ENCODE measurements around the gene NALCN. TPM values are rescaled to one million over a fixed set of nuclear protein-coding genes. Genes with fewer than 3 reads are reported as not detected.

NALCN gene
- total and polyA plus RNA-seq, 10 of the 15 experiments (the other 5 are each of a cell fraction or from before 2014, with no cell fraction given), result under 0.01 TPM; not detected in 9

GRCh38 chr13:101116826-101117225, 299.5 kb downstream of the NALCN start (continued):
- TF ChIP-seq ZNF592 (IDR thresholded peaks at IDR 0.05) (no peak), POLR2AphosphoS2 (IDR thresholded peaks at IDR 0.05; ENCODE audit: low read depth, low read length) (no peak), PAX8 (IDR thresholded peaks at IDR 0.05) (no peak), WRNIP1 (IDR thresholded peaks at IDR 0.05; ENCODE audit: borderline replicate concordance, low read depth, low read length) (no peak)

- Histone ChIP-seq H3K36me3 (ENCODE audit: control insufficient read depth in 2 of 2, insufficient read depth in 2 of 2, low read length in 1 of 2) (no peaks in the 10 kb centered on the region), H3K4me3 (no peak overlapping the region), H3K9me3 (replicated peaks; ENCODE audit: control insufficient read depth, insufficient read depth, low read length) (no peaks in the 10 kb centered on the region), H3K27me3 (replicated peaks in 1 of 2; ENCODE audit: control insufficient read depth in 2 of 2, insufficient read depth in 2 of 2, low read length in 1 of 2) (no peaks in the 10 kb centered on the region; a peak in 1 of 4 replicates), H3K79me2 (ENCODE audit: control insufficient read depth, insufficient read depth, low read length) (no peaks in the 10 kb centered on the region), H3K27ac (ENCODE audit: control insufficient read depth, insufficient read depth) (no peak overlapping the region), H3K9ac (ENCODE audit: control insufficient read depth, insufficient read depth, low read length) (no peak overlapping the region), H3K4me2 (ENCODE audit: control insufficient read depth, insufficient read depth) (no peak overlapping the region), H2AFZ (ENCODE audit: control insufficient read depth, low read depth, low read length) (no peak overlapping the region), H4K20me1 (ENCODE audit: control insufficient read depth, insufficient read depth) (no peaks in the 10 kb centered on the region), H3K4me1 (ENCODE audit: control insufficient read depth, insufficient read depth, low read length) (no peaks in the 10 kb centered on the region)
- in situ Hi-C loops (cut with MboI), result no loop called here
- DNase-seq (ENCODE audit: low read depth, low spot score), result no peak
- no peak for FAIRE-seq
- SMC1A ChIA-PET (ENCODE audit: uncharacterized antibody, unreplicated experiment), result no interaction called here
- TF ChIP-seq ZBTB33 (IDR thresholded peaks at IDR 0.05), result no peak
- TF ChIP-seq CREB1 (IDR thresholded peaks at IDR 0.05; ENCODE audit: low read depth), result no peak
- TF ChIP-seq YY1 (IDR thresholded peaks at IDR 0.05; ENCODE audit: low read depth, low read length), result no peak
- TF ChIP-seq ZBTB4 (CRISPR knock-in tag; IDR thresholded peaks at IDR 0.05), result no peak
- TF ChIP-seq CHD4 (IDR thresholded peaks at IDR 0.05), result no peak
- WGBS (ENCODE audit: insufficient coverage, insufficient replicate concordance, low lambda C conversion rate, missing lambda C conversion rate), result 20% methylated on average over 4 of the region's 4 CpGs
- no peak for ATAC-seq
- BruUV-seq (replicated peaks), result no TSS peak
- CTCF ChIA-PET, result no interaction called here
- intact Hi-C loops (cut with micrococcal nuclease; ENCODE audit: unreplicated experiment), result no loop called here
- POLR2A ChIA-PET, result no interaction called here
- RAD21 ChIA-PET (ENCODE audit: unreplicated experiment), result no interaction called here
Measured at GRCh38 chr13:101116341-101116740, 300.0 kb downstream of the NALCN start.
